Endothelial cell of umbilical vein (primary cell): ENCODE measurements around the gene APOBEC3F.
"Not testable (repeated sequence)": the region's sequence is repeated elsewhere in the genome, so short reads cannot be mapped to it uniquely, and the experiment has no call there.

Experiments
- CTCF ChIP-seq, 2 donors: IDR thresholded peaks; 1 replicate in 1 of 2; 2 replicates in 1 of 2; pipeline ENCODE4 v1.5.1; 2011; ENCODE audit warnings: low read length in 2 of 2, mild to moderate bottlenecking in 2 of 2, moderate library complexity in 2 of 2, control low read depth in 1 of 2, inconsistent platforms in 1 of 2, low read depth in 1 of 2; ENCODE audit not compliant: insufficient read depth in 1 of 2; ENCODE audit errors: extremely low read depth in 1 of 2
- EZH2 ChIP-seq: IDR thresholded peaks from 2 replicates; pipeline ENCODE4 v1.6.1; 2012; ENCODE audit warnings: borderline replicate concordance, low read depth, mild to moderate bottlenecking, moderate library complexity, low read length, inconsistent platforms; ENCODE audit not compliant: severe bottlenecking
- FOS ChIP-seq: IDR thresholded peaks from 2 replicates; pipeline ENCODE4 v1.6.1; 2011; ENCODE audit warnings: mild to moderate bottlenecking, low read length, moderate library complexity, borderline replicate concordance; ENCODE audit not compliant: insufficient read depth
- MAX ChIP-seq: IDR thresholded peaks from 2 replicates; pipeline ENCODE4 v1.6.1; 2011; ENCODE audit not compliant: insufficient read depth, insufficient read length
- POLR2AphosphoS5 ChIP-seq: IDR thresholded peaks from 2 replicates; pipeline ENCODE4 v1.6.1; 2012; ENCODE audit warnings: low read depth, mild to moderate bottlenecking, control low read depth, low read length, moderate library complexity; ENCODE audit not compliant: insufficient read depth

GRCh38 chr22:39040155-39040537, 518 bp upstream of the APOBEC3F start:
- TF ChIP-seq EZH2; CTCF (IDR thresholded peaks at IDR 0.05; ENCODE audit: extremely low read depth in 1 of 2, insufficient read depth in 1 of 2, low read depth in 1 of 2, low read length in 2 of 2); MAX; POLR2AphosphoS5; FOS: not testable (repeated sequence)
